GM19397 (cell line): ENCODE results near the gene AQP10.
A peak's percentile ranks its signal among the peaks of the same experiment; 100 is the strongest.
"Not testable (repeated sequence)": the region's sequence is repeated elsewhere in the genome, so short reads cannot be mapped to it uniquely, and the experiment has no call there.

ENCODE experiments used
- ATAC-seq: cut with Tn5 transposase; IDR thresholded peaks from one replicate; pipeline ENCODE4 v1.9.1; 2021; ENCODE audit warnings: mild to moderate bottlenecking, moderate library complexity; ENCODE audit not compliant: unreplicated experiment

AQP10 gene

GRCh38 chr1:154320882-154321608 lies at the start of gene AQP10:
TSS of gene AQP10 (plus strand) at chr1:154321093. CDS start at chr1:154321156, 63 bp downstream.
- no peak for ATAC-seq

GRCh38 chr1:154272217-154272998 lies 48.5 kb upstream of the AQP10 start, which contains the start of gene HAX1:
TSS of gene HAX1 (plus strand) at chr1:154272629. CDS start at chr1:154272724, 95 bp downstream.
- ATAC-seq, result peak; percentile 85

- ATAC-seq, result no peak
Observed at GRCh38 chr1:154272999-154273563, 47.8 kb upstream of the AQP10 start.

GRCh38 chr1:154276797-154277196 lies 44.1 kb upstream of the AQP10 start:
- ATAC-seq, result no peak

GRCh38 chr1:154287591-154287990 lies 33.3 kb upstream of the AQP10 start:
- ATAC-seq, result not testable (repeated sequence)

- no peak for ATAC-seq
Observed at GRCh38 chr1:154288661-154289060, 32.2 kb upstream of the AQP10 start.

GRCh38 chr1:154290921-154291320 lies 30.0 kb upstream of the AQP10 start:
- no peak for ATAC-seq

- no peak for ATAC-seq
Observed at GRCh38 chr1:154295408-154296235, 25.3 kb upstream of the AQP10 start.

- no peak for ATAC-seq
Observed at GRCh38 chr1:154301582-154301981, 19.3 kb upstream of the AQP10 start.

- ATAC-seq, result no peak
Observed at GRCh38 chr1:154304664-154305337, 16.1 kb upstream of the AQP10 start.

GRCh38 chr1:154306151-154306550 lies 14.7 kb upstream of the AQP10 start:
- ATAC-seq, result no peak

- ATAC-seq, result not testable (repeated sequence)
Observed at GRCh38 chr1:154307670-154308270, 13.1 kb upstream of the AQP10 start.

- not testable (repeated sequence) for ATAC-seq
Observed at GRCh38 chr1:154309136-154309535, 11.8 kb upstream of the AQP10 start.

- ATAC-seq, result not testable (repeated sequence)
Observed at GRCh38 chr1:154312229-154313065, 8.4 kb upstream of the AQP10 start.

GRCh38 chr1:154313066-154313356 lies 7.9 kb upstream of the AQP10 start:
- ATAC-seq, result no peak

- not testable (repeated sequence) for ATAC-seq
Observed at GRCh38 chr1:154314226-154314625, 6.7 kb upstream of the AQP10 start.

GRCh38 chr1:154316704-154317103 lies 4.2 kb upstream of the AQP10 start:
- no peak for ATAC-seq

GRCh38 chr1:154318386-154318785 lies 2.5 kb upstream of the AQP10 start:
- no peak for ATAC-seq

- ATAC-seq, result not testable (repeated sequence)
Observed at GRCh38 chr1:154321609-154321934, 679 bp downstream of the AQP10 start.
